IMR-90 (cell line): Measurements from ENCODE around the gene MEF2C. TPM values are rescaled to one million over a fixed set of nuclear protein-coding genes. Genes with fewer than 3 reads are reported as not detected.

Source experiments
- ATAC-seq: fragments of 200-7000 bp; cut with Tn5 transposase; 2 replicates; pipeline ENCODE4 v1.9.1; 2020; ENCODE audit warnings: low read depth, mild to moderate bottlenecking, moderate library complexity
- BruUV-seq: library from RNA; stranded (reverse); fragments of 400-500 nt; replicated peaks from 2 replicates; lab custom pipeline; 2021; lab: Mats Ljungman, UMichigan
- CTCF ChIA-PET: fragments of 300-600 bp; formaldehyde crosslinking; extraction: SDS; loops from one replicate; lab custom pipeline; 2021; ENCODE audit warnings: antibody characterized with exemption; lab: Yijun Ruan, JAX
- POLR2A ChIA-PET: fragments of 300-600 bp; sonication (Branson Sonifier 250); formaldehyde crosslinking; loops from one replicate; lab custom pipeline; 2022; ENCODE audit warnings: antibody characterized with exemption; ENCODE audit not compliant: unreplicated experiment; lab: Charles Lee
- DNase-seq: peaks from one replicate; pipeline ENCODE4 v3.0.0; 2013
- H2AFZ ChIP-seq: replicated peaks from 2 replicates; pipeline ENCODE3; 2013; ENCODE audit warnings: low read length, mild to moderate bottlenecking; ENCODE audit not compliant: poor library complexity
- H2AK5ac ChIP-seq: 2 replicates; pipeline ENCODE4 v1.6.1; 2013; ENCODE audit warnings: low read depth, low read length, inconsistent platforms
- H2AK9ac ChIP-seq: replicated peaks from 2 replicates; pipeline ENCODE3; 2013; ENCODE audit warnings: mild to moderate bottlenecking, low read depth, low read length, moderate library complexity; ENCODE audit not compliant: poor library complexity
- H2BK120ac ChIP-seq: 2 replicates; pipeline ENCODE4 v1.6.1; 2013; ENCODE audit warnings: low read depth, low read length, inconsistent platforms
- H2BK15ac ChIP-seq: 3 replicates; pipeline ENCODE4 v1.6.1; 2013; ENCODE audit warnings: low read depth, low read length, inconsistent platforms
- H2BK20ac ChIP-seq: 2 replicates; pipeline ENCODE4 v1.6.1; 2013; ENCODE audit warnings: low read depth, mild to moderate bottlenecking, inconsistent platforms, low read length, moderate library complexity
- H2BK5ac ChIP-seq: 2 replicates; pipeline ENCODE4 v1.6.1; 2013; ENCODE audit warnings: mild to moderate bottlenecking, low read depth, low read length, inconsistent platforms; ENCODE audit not compliant: poor library complexity, severe bottlenecking
- H3K14ac ChIP-seq: replicated peaks from 2 replicates; pipeline ENCODE4 v1.6.1; 2013; ENCODE audit warnings: low read depth, low read length, inconsistent platforms
- H3K18ac ChIP-seq: 2 replicates; pipeline ENCODE4 v1.6.1; 2013; ENCODE audit warnings: low read depth, low read length, control low read depth
- H3K23ac ChIP-seq: 2 replicates; pipeline ENCODE4 v1.6.1; 2013; ENCODE audit warnings: low read depth, low read length, inconsistent platforms
- H3K27ac ChIP-seq: 2 replicates; pipeline ENCODE4 v1.5.1; 2013; ENCODE audit warnings: mild to moderate bottlenecking, control low read depth, low read length; ENCODE audit not compliant: insufficient read depth
- H3K27me3 ChIP-seq: 2 replicates; pipeline ENCODE4 v1.6.1; 2013; ENCODE audit warnings: low read length; ENCODE audit not compliant: control insufficient read depth, insufficient read depth
- H3K36me3 ChIP-seq: 2 replicates; pipeline ENCODE4 v1.6.1; 2013; ENCODE audit warnings: low read length, mixed read lengths; ENCODE audit not compliant: control insufficient read depth, insufficient read depth
- H3K4ac ChIP-seq: 2 replicates; pipeline ENCODE4 v1.6.1; 2013; ENCODE audit warnings: low read depth, low read length, inconsistent platforms
- H3K4me1 ChIP-seq: 2 replicates; pipeline ENCODE4 v1.6.1; 2013; ENCODE audit warnings: low read length, mixed read lengths; ENCODE audit not compliant: control insufficient read depth, insufficient read depth
- H3K4me2 ChIP-seq: 2 replicates; pipeline ENCODE4 v1.6.1; 2013; ENCODE audit warnings: low read depth, mild to moderate bottlenecking, control low read depth, low read length, moderate library complexity
- H3K4me3 ChIP-seq: 2 replicates; pipeline ENCODE4 v1.5.1; 2013; ENCODE audit warnings: low read depth, mild to moderate bottlenecking, control low read depth, low read length, moderate library complexity; ENCODE audit not compliant: insufficient read depth
- H3K56ac ChIP-seq: 2 replicates; pipeline ENCODE4 v1.6.1; 2013; ENCODE audit warnings: low read length, inconsistent platforms; ENCODE audit not compliant: insufficient read depth; ENCODE audit errors: extremely low read depth
- H3K79me1 ChIP-seq, 2 experiments: 2 replicates each; pipeline ENCODE4 v1.6.1; 2013; ENCODE audit warnings: low read length in 2 of 2, inconsistent platforms in 1 of 2, low read depth in 1 of 2
- H3K9ac ChIP-seq: 2 replicates; pipeline ENCODE4 v1.6.1; 2013; ENCODE audit warnings: low read depth, low read length, control low read depth
- H3K9me1 ChIP-seq: 2 replicates; pipeline ENCODE4 v1.6.1; 2013; ENCODE audit warnings: low read length, inconsistent platforms; ENCODE audit not compliant: insufficient read depth
- H3K9me3 ChIP-seq: 2 replicates; pipeline ENCODE4 v1.6.1; 2013; ENCODE audit warnings: low read length; ENCODE audit not compliant: control insufficient read depth, insufficient read depth
- H4K20me1 ChIP-seq: 2 replicates; pipeline ENCODE4 v1.6.1; 2013; ENCODE audit warnings: low read length, inconsistent platforms; ENCODE audit not compliant: insufficient read depth
- H4K5ac ChIP-seq: 2 replicates; pipeline ENCODE4 v1.6.1; 2013; ENCODE audit warnings: mild to moderate bottlenecking, low read depth, low read length, control low read depth
- H4K8ac ChIP-seq, 2 experiments: 2 replicates each; pipeline ENCODE4 v1.6.1; 2013; ENCODE audit warnings: low read depth in 2 of 2, low read length in 2 of 2, control low read depth in 1 of 2, inconsistent platforms in 1 of 2
- H4K91ac ChIP-seq: 2 replicates; pipeline ENCODE4 v1.6.1; 2013; ENCODE audit warnings: low read depth, low read length, inconsistent platforms; ENCODE audit not compliant: insufficient read depth
- BHLHE40 ChIP-seq: fragments of 150-350 bp; IDR thresholded peaks from 2 replicates; pipeline ENCODE4 v1.6.1; 2016; ENCODE audit warnings: mild to moderate bottlenecking, low read depth, low read length
- CEBPB ChIP-seq: IDR thresholded peaks from 2 replicates; pipeline ENCODE4 v1.6.1; 2012; ENCODE audit warnings: low read depth, low read length, improper control_type of control experiment
- CHD1 ChIP-seq: IDR thresholded peaks from 2 replicates; pipeline ENCODE4 v1.6.1; 2012; ENCODE audit warnings: low read depth, low read length, improper control_type of control experiment
- FOS ChIP-seq: fragments of 150-350 bp; IDR thresholded peaks from 2 replicates; pipeline ENCODE4 v1.6.1; 2016; ENCODE audit warnings: low read depth, low read length
- MAFK ChIP-seq: IDR thresholded peaks from 2 replicates; pipeline ENCODE4 v1.6.1; 2012; ENCODE audit warnings: low read depth, low read length, improper control_type of control experiment
- MAZ ChIP-seq: IDR thresholded peaks from 2 replicates; pipeline ENCODE4 v1.6.1; 2012; ENCODE audit warnings: low read depth, mild to moderate bottlenecking, low read length, improper control_type of control experiment, moderate library complexity, borderline replicate concordance
- MXI1 ChIP-seq: IDR thresholded peaks from 2 replicates; pipeline ENCODE4 v1.6.1; 2012; ENCODE audit warnings: low read depth, mild to moderate bottlenecking, low read length, moderate library complexity, borderline replicate concordance
- NFE2L2 ChIP-seq: fragments of 150-350 bp; IDR thresholded peaks from 2 replicates; pipeline ENCODE4 v1.6.1; 2016; ENCODE audit warnings: low read depth, mild to moderate bottlenecking, low read length
- POLR2A ChIP-seq: IDR thresholded peaks from 2 replicates; pipeline ENCODE4 v1.6.1; 2012; ENCODE audit warnings: mild to moderate bottlenecking, low read depth, low read length
- RAD21 ChIP-seq: IDR thresholded peaks from 2 replicates; pipeline ENCODE4 v1.6.1; 2012; ENCODE audit warnings: low read length, improper control_type of control experiment
- RCOR1 ChIP-seq: IDR thresholded peaks from 2 replicates; pipeline ENCODE4 v1.6.1; 2012; ENCODE audit warnings: mild to moderate bottlenecking, low read length, improper control_type of control experiment; ENCODE audit not compliant: insufficient replicate concordance
- RFX5 ChIP-seq: IDR thresholded peaks from 2 replicates; pipeline ENCODE4 v1.8.0; 2012; ENCODE audit warnings: low read depth, mild to moderate bottlenecking, low read length, moderate library complexity
- SMC3 ChIP-seq: fragments of 150-350 bp; IDR thresholded peaks from 2 replicates; pipeline ENCODE4 v1.6.1; 2016; ENCODE audit warnings: low read depth, mild to moderate bottlenecking, antibody characterized with exemption, low read length, moderate library complexity
- WGBS, 2 experiments: methylation state at CpG; one replicate each; pipeline versions ENCODE4 v1.1.5 to v1.1.7; 2013; ENCODE audit warnings: missing lambda C conversion rate in 2 of 2; ENCODE audit not compliant: insufficient read length in 1 of 2; ENCODE audit errors: extremely low coverage in 2 of 2; 5-methylcytosine and 5-hydroxymethylcytosine counted together
- dilution Hi-C: fragments of 300-500 bp; cut with HindIII; formaldehyde crosslinking; loops from one replicate; pipeline ENCODE4 v1.14.3; 2018; ENCODE audit warnings: low sequenced_read_pairs; ENCODE audit not compliant: unreplicated experiment
- in situ Hi-C: fragments of 300-500 bp; cut with MboI; formaldehyde crosslinking; loops from 3 replicates; pipeline ENCODE4 v1.14.3; 2019; ENCODE audit warnings: low sequenced_read_pairs, inconsistent platforms, mixed read lengths
- intact Hi-C: fragments of 100-400 bp; cut with micrococcal nuclease; formaldehyde crosslinking; loops from 2 replicates; pipeline ENCODE4 v1.10.0; 2022
- polyA plus RNA-seq, 3 experiments: library from polyadenylated mRNA; depleted of rRNA; stranded (reverse); fragments of >200 nt; gene quantifications; 2 replicates each; pipeline ENCODE4 v1.2.3, GENCODE V29; 2012; ENCODE audit warnings: low replicate concordance in 1 of 3
- total RNA-seq: library from RNA; depleted of rRNA; stranded (reverse); fragments of >200 nt; gene quantifications from 2 replicates; pipeline ENCODE4 v1.2.3, GENCODE V29; 2012
- TF ChIP-seq, protein P1 (sequence below): conservative IDR thresholded peaks from 2 replicates; pipeline ENCODE4 v1.5.1; 2012; ENCODE audit warnings: mild to moderate bottlenecking, low read depth, low read length, improper control_type of control experiment
- TF ChIP-seq, protein P2 (sequence below): fragments of 150-350 bp; IDR thresholded peaks from 2 replicates; pipeline ENCODE4 v1.6.1; 2017; ENCODE audit warnings: mild to moderate bottlenecking, antibody characterized with exemption, low read length, low read depth
- TF ChIP-seq, protein P3 (sequence below): fragments of 150-350 bp; IDR thresholded peaks from 2 replicates; pipeline ENCODE4 v1.6.1; 2016; ENCODE audit warnings: low read depth, mild to moderate bottlenecking, low read length, moderate library complexity, borderline replicate concordance

MEF2C gene
- total and polyA plus RNA-seq, 2 of the 4 experiments (the other 2 are of a cell fraction) = 1.5 to 6.8 TPM

DNA sequence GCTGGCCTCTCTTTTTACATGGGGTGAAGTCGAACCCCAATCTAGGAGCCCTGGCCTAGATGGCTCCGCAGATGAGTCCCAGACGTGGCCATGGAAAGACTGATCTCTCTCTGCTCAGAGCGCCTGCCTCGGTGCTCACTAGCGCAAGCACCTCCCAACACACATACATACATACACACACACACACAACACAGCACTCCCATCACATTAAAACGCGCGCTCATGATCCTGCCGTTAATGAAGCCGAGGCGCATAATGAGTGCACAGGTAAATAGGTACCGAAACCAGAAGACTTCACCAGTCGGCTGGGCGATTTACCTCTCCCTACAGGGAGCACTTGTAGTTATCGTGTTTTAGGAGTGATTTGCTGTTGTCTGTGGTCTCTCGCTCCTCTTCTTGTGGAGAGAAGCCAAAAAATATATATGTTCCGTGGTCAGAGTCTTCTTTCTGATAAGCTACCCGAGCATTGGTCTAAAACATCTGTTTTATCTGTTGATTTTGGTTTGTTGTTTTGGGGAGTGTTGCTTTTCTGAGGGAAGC lies 207.7 kb downstream of the MEF2C start:
- DNase-seq (no peak), ATAC-seq (no peak)
- H3K36me3 ChIP-seq = no peaks in the 10 kb centered on the region
- H2BK5ac ChIP-seq = no peak overlapping the region
- no peak overlapping the region for H3K9ac ChIP-seq
- no peak overlapping the region for H3K4me3 ChIP-seq
- no peak overlapping the region for H2BK15ac ChIP-seq
- no peak overlapping the region for H3K56ac ChIP-seq
- H3K9me3 ChIP-seq = peaks cover 9% of the 10 kb centered on the region; the same call in 1 of the 2 replicates
- H2AFZ ChIP-seq = peak overlapping the region; percentile 81
- no peaks in the 10 kb centered on the region for H3K9me1 ChIP-seq
- ChIA-PET CTCF (interaction anchor here (1.6 to 2.3 kb wide), 2 partner anchors 17 to 894 kb away, joined by 4 to 9 read pairs; no protein-coding TSS in a partner anchor), POLR2A (interaction anchor here (0.6 kb wide), 1 partner anchor 9 kb away, joined by 4 read pairs; no protein-coding TSS in a partner anchor)
- H4K8ac ChIP-seq = no peak overlapping the region
- H3K4me1 ChIP-seq = no peaks in the 10 kb centered on the region; the same call in 1 of the 2 replicates
- dilution Hi-C loops (no loop called here), in situ Hi-C loops (no loop called here), intact Hi-C loops (no loop called here)
- H3K23ac ChIP-seq = no peak overlapping the region
- H3K4me2 ChIP-seq = no peak overlapping the region; the same call in 1 of the 2 replicates
- H4K20me1 ChIP-seq = no peaks in the 10 kb centered on the region
- no peaks in the 10 kb centered on the region for H3K79me1 ChIP-seq
- peaks cover 77% of the 10 kb centered on the region for H3K27me3 ChIP-seq
- H2BK20ac ChIP-seq = no peak overlapping the region
- no peak overlapping the region for H3K18ac ChIP-seq
- H3K27ac ChIP-seq = no peak overlapping the region
- H2BK120ac ChIP-seq = no peak overlapping the region
- 20% methylated on average over 1 of the region's 19 CpGs; no CpG with 5 or more reads in 1 of the 2 experiments for WGBS, 2 experiments
- H3K14ac ChIP-seq = no peak overlapping the region
- no peak for TF ChIP-seq MAZ
- no peak for TF ChIP-seq MAFK
- TF ChIP-seq RFX5 = no peak
- TF ChIP-seq SMC3 = no peak
- TF ChIP-seq MXI1 = no peak
- TF ChIP-seq CHD1 = no peak
- TF ChIP-seq CEBPB = no peak
- TF ChIP-seq RAD21 = no peak
- no peak for TF ChIP-seq FOS
- TF ChIP-seq POLR2A = no peak
- TF ChIP-seq, protein P1, sequence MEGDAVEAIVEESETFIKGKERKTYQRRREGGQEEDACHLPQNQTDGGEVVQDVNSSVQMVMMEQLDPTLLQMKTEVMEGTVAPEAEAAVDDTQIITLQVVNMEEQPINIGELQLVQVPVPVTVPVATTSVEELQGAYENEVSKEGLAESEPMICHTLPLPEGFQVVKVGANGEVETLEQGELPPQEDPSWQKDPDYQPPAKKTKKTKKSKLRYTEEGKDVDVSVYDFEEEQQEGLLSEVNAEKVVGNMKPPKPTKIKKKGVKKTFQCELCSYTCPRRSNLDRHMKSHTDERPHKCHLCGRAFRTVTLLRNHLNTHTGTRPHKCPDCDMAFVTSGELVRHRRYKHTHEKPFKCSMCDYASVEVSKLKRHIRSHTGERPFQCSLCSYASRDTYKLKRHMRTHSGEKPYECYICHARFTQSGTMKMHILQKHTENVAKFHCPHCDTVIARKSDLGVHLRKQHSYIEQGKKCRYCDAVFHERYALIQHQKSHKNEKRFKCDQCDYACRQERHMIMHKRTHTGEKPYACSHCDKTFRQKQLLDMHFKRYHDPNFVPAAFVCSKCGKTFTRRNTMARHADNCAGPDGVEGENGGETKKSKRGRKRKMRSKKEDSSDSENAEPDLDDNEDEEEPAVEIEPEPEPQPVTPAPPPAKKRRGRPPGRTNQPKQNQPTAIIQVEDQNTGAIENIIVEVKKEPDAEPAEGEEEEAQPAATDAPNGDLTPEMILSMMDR = no peak
- TF ChIP-seq, protein P2, sequence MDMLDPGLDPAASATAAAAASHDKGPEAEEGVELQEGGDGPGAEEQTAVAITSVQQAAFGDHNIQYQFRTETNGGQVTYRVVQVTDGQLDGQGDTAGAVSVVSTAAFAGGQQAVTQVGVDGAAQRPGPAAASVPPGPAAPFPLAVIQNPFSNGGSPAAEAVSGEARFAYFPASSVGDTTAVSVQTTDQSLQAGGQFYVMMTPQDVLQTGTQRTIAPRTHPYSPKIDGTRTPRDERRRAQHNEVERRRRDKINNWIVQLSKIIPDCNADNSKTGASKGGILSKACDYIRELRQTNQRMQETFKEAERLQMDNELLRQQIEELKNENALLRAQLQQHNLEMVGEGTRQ = no peak
- TF ChIP-seq NFE2L2 = no peak
- TF ChIP-seq, protein P3, sequence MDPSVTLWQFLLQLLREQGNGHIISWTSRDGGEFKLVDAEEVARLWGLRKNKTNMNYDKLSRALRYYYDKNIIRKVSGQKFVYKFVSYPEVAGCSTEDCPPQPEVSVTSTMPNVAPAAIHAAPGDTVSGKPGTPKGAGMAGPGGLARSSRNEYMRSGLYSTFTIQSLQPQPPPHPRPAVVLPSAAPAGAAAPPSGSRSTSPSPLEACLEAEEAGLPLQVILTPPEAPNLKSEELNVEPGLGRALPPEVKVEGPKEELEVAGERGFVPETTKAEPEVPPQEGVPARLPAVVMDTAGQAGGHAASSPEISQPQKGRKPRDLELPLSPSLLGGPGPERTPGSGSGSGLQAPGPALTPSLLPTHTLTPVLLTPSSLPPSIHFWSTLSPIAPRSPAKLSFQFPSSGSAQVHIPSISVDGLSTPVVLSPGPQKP = no peak
- TF ChIP-seq BHLHE40 = no peak
- TF ChIP-seq RCOR1 = no peak
- BruUV-seq = no TSS peak
- H4K91ac ChIP-seq = no peak overlapping the region
- H3K4ac ChIP-seq = no peak overlapping the region
- H2AK9ac ChIP-seq = no peak overlapping the region
- no peak overlapping the region for H4K5ac ChIP-seq
- H2AK5ac ChIP-seq = no peak overlapping the region
